DOHH2 (cell line): ENCODE results near the gene TMCC1.

ENCODE experiments used
- H3F3A ChIP-seq: fragments of 200-600 bp; sonication (generic), shearing (Covaris generic); 2 replicates; pipeline ENCODE4 v1.6.0; 2016; ENCODE audit warnings: antibody characterized with exemption, mild to moderate bottlenecking; ENCODE audit not compliant: control insufficient read depth, insufficient read depth
- H3K27ac ChIP-seq: fragments of 200-600 bp; sonication (generic); 2 replicates; pipeline ENCODE4 v1.5.1; 2014; ENCODE audit warnings: low read depth, mild to moderate bottlenecking, low read length, moderate library complexity
- H3K27me3 ChIP-seq: fragments of 200-600 bp; sonication (generic); 2 replicates; pipeline ENCODE4 v1.6.1; 2014; ENCODE audit warnings: mild to moderate bottlenecking, low read length, mixed read lengths; ENCODE audit not compliant: control insufficient read depth
- H3K36me3 ChIP-seq: fragments of 200-600 bp; sonication (generic); 2 replicates; pipeline ENCODE4 v1.6.1; 2014; ENCODE audit warnings: mild to moderate bottlenecking, low read length, moderate library complexity, mixed read lengths; ENCODE audit not compliant: control insufficient read depth
- H3K4me1 ChIP-seq: fragments of 200-600 bp; sonication (generic); 2 replicates; pipeline ENCODE4 v1.6.1; 2014; ENCODE audit warnings: mild to moderate bottlenecking, low read length, mixed read lengths; ENCODE audit not compliant: control insufficient read depth
- H3K4me2 ChIP-seq: fragments of 200-600 bp; sonication (generic); 2 replicates; pipeline ENCODE4 v1.6.0; 2014; ENCODE audit warnings: mild to moderate bottlenecking, low read length, moderate library complexity
- H3K4me3 ChIP-seq: fragments of 200-600 bp; sonication (generic); 2 replicates; pipeline ENCODE4 v1.5.1; 2014; ENCODE audit warnings: mild to moderate bottlenecking, low read length, mixed read lengths
- H3K79me2 ChIP-seq: fragments of 200-600 bp; sonication (generic); 2 replicates; pipeline ENCODE4 v1.6.1; 2014; ENCODE audit warnings: mild to moderate bottlenecking, low read length, mixed read lengths; ENCODE audit not compliant: control insufficient read depth
- H3K9me2 ChIP-seq: fragments of 200-600 bp; sonication (generic); replicated peaks from 2 replicates; pipeline ENCODE4 v1.6.1; 2014; ENCODE audit warnings: mild to moderate bottlenecking, low read length, mixed read lengths; ENCODE audit not compliant: control insufficient read depth
- H3K9me3 ChIP-seq: fragments of 200-600 bp; sonication (generic); 2 replicates; pipeline ENCODE4 v1.6.1; 2014; ENCODE audit warnings: antibody characterized with exemption, low read length, mixed read lengths; ENCODE audit not compliant: control insufficient read depth, insufficient read depth
- H4K20me1 ChIP-seq: fragments of 200-600 bp; sonication (generic); 2 replicates; pipeline ENCODE4 v1.6.0; 2014; ENCODE audit warnings: low read depth, mild to moderate bottlenecking, antibody characterized with exemption, low read length, moderate library complexity; ENCODE audit not compliant: control insufficient read depth, insufficient read depth
- CTCF ChIP-seq: fragments of 200-600 bp; sonication (generic); IDR thresholded peaks from one replicate; pipeline ENCODE4 v1.5.1; 2014; ENCODE audit warnings: antibody characterized with exemption, mild to moderate bottlenecking, low read depth, low read length; ENCODE audit not compliant: poor library complexity, severe bottlenecking
- EZH2phosphoT487 ChIP-seq: fragments of 200-600 bp; sonication (generic); IDR thresholded peaks from 2 replicates; pipeline ENCODE4 v1.6.1; 2017; ENCODE audit warnings: borderline replicate concordance, mild to moderate bottlenecking, antibody characterized with exemption, low read length, moderate library complexity, mixed read lengths

TMCC1 gene

DNA sequence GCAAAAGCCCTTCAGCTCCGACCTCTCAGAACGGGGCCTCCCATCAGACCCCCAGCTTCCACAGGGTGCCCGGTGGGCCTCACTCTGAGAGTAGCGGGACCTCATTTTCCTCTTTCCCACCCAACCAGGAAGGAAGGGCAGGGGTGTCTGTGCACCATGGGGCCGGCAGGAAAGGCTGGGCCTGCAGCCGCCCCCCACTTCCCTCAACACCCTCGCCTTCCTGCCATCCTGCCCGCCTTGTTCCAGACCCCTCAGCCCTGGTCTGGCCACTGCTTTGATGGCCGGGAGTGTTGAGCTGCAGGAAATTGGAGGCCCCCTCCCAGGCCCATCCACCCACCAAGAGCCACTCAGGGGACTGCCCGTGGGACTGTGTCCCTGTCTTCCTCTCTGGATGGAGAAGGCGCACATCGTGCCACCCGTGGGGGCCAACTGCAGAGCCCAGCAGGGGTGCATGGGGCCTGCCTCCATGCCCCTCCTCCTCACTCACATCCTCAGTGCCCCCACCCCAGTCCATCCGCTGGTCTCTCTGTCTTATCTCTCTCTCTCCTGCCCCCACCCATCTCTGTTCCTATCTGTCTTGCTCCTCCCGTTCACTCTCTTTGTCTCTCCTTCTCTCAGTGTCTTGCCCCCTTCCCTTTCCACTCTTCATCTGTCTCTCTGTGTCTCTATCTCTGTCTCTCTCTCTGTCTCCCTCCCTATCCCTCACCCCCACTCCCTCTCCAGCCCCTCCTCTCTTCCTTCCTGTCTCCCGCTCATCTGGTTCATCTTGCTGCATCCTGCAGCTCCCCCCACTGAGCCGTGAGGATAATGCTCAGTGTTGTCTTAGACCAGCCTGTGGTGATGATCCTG, 285.2 kb downstream of the TMCC1 start:
- H3K4me3 ChIP-seq = no peak overlapping the region

GRCh38 chr3:129607391-129608068, 286.0 kb downstream of the TMCC1 start:
- Histone ChIP-seq H3K9me2 (no peaks in the 10 kb centered on the region), H4K20me1 (no peaks in the 10 kb centered on the region; the same call in 1 of the 2 replicates), H3K4me1 (peaks cover 29% of the 10 kb centered on the region), H3K36me3 (no peaks in the 10 kb centered on the region), H3K4me2 (peak overlapping the region; percentile 77), H3K27me3 (peaks cover 24% of the 10 kb centered on the region), H3K27ac (no peak overlapping the region), H3K4me3 (peak overlapping the region; percentile 64), H3K9me3 (no peaks in the 10 kb centered on the region), H3K79me2 (no peaks in the 10 kb centered on the region), H3F3A (no peaks in the 10 kb centered on the region)
- TF ChIP-seq CTCF = no peak
- no peak for TF ChIP-seq EZH2phosphoT487

More for the DNA sequence above, 285.2 kb downstream of the TMCC1 start:
- Histone ChIP-seq H3K9me2 (no peaks in the 10 kb centered on the region), H3K79me2 (no peaks in the 10 kb centered on the region), H3K9me3 (no peaks in the 10 kb centered on the region), H4K20me1 (no peaks in the 10 kb centered on the region; the same call in 1 of the 2 replicates), H3K36me3 (no peaks in the 10 kb centered on the region), H3K4me2 (peak overlapping the region; percentile 30), H3K4me1 (peaks cover 29% of the 10 kb centered on the region), H3K27me3 (peaks cover 24% of the 10 kb centered on the region), H3K27ac (no peak overlapping the region), H3F3A (no peaks in the 10 kb centered on the region)
- peak; percentile 62 for TF ChIP-seq CTCF
- TF ChIP-seq EZH2phosphoT487 = no peak

GRCh38 chr3:129606636-129607390, 286.7 kb downstream of the TMCC1 start, which contains the start of gene PLXND1:
TSS of gene PLXND1 (minus strand) at chr3:129606676. CDS start at chr3:129606639, 37 bp downstream.
- no peaks in the 10 kb centered on the region for H3K36me3 ChIP-seq
- H3K79me2 ChIP-seq = no peaks in the 10 kb centered on the region
- no peak within 1 kb of the TSS for H3K27ac ChIP-seq
- H3K4me1 ChIP-seq = peaks cover 29% of the 10 kb centered on the region
- H3K4me2 ChIP-seq = peak within 1 kb of the TSS; percentile 81
- H3F3A ChIP-seq = no peaks in the 10 kb centered on the region
- H3K9me3 ChIP-seq = no peaks in the 10 kb centered on the region
- H3K9me2 ChIP-seq = no peaks in the 10 kb centered on the region
- peak within 1 kb of the TSS; percentile 73 for H3K4me3 ChIP-seq
- H4K20me1 ChIP-seq = no peaks in the 10 kb centered on the region; the same call in 1 of the 2 replicates
- TF ChIP-seq EZH2phosphoT487 = no peak
- no peak for TF ChIP-seq CTCF
- H3K27me3 ChIP-seq = peaks cover 24% of the 10 kb centered on the region
